GM12878 (cell line): Measurements from ENCODE around the gene POP7. TPM values are rescaled to one million over a fixed set of nuclear protein-coding genes. Genes with fewer than 3 reads are reported as not detected.

ENCODE experiments used
- ATF7 ChIP-seq: fragments of 450-650 bp; IDR thresholded peaks from 2 replicates; pipeline ENCODE4 v1.6.1; 2016; ENCODE audit warnings: low read depth, mild to moderate bottlenecking
- BRCA1 ChIP-seq: IDR thresholded peaks from 2 replicates; pipeline ENCODE4 v1.6.1; 2011; ENCODE audit warnings: low read depth, low read length, improper control_type of control experiment
- DPF2 ChIP-seq: fragments of 450-650 bp; IDR thresholded peaks from 2 replicates; pipeline ENCODE4 v1.6.1; 2017; ENCODE audit warnings: mild to moderate bottlenecking
- MAX ChIP-seq: IDR thresholded peaks from 2 replicates; pipeline ENCODE4 v1.6.1; 2012; ENCODE audit warnings: low read depth, low read length, improper control_type of control experiment
- MLLT1 ChIP-seq: fragments of 450-650 bp; IDR thresholded peaks from 2 replicates; pipeline ENCODE4 v1.6.1; 2016; ENCODE audit warnings: mild to moderate bottlenecking
- NFIC ChIP-seq: IDR thresholded peaks from 2 replicates; pipeline ENCODE4 v1.6.1; 2012; ENCODE audit warnings: low read depth, mild to moderate bottlenecking, inconsistent platforms, low read length, moderate library complexity
- NFYA ChIP-seq: IDR thresholded peaks from 2 replicates; pipeline ENCODE4 v1.6.1; 2011; ENCODE audit warnings: low read depth, mild to moderate bottlenecking, low read length, improper control_type of control experiment, borderline replicate concordance
- NKRF ChIP-seq: fragments of 450-650 bp; conservative IDR thresholded peaks from 2 replicates; pipeline ENCODE4 v1.6.1; 2017; ENCODE audit warnings: mild to moderate bottlenecking, moderate library complexity
- NR2C2 ChIP-seq: IDR thresholded peaks from 2 replicates; pipeline ENCODE4 v1.6.1; 2011; ENCODE audit warnings: borderline replicate concordance, low read depth; ENCODE audit not compliant: control insufficient read depth, insufficient read length
- NR2F1 ChIP-seq: fragments of 450-650 bp; conservative IDR thresholded peaks from 2 replicates; pipeline ENCODE4 v1.6.1; 2017; ENCODE audit warnings: mild to moderate bottlenecking
- RB1 ChIP-seq: fragments of 450-650 bp; formaldehyde crosslinking; IDR thresholded peaks from 2 replicates; pipeline ENCODE4 v1.6.1; 2017; ENCODE audit warnings: mild to moderate bottlenecking, borderline replicate concordance
- STAT1 ChIP-seq: fragments of 450-650 bp; conservative IDR thresholded peaks from 2 replicates; pipeline ENCODE4 v1.6.1; 2014; ENCODE audit warnings: antibody characterized with exemption, mild to moderate bottlenecking
- SUPT20H ChIP-seq: IDR thresholded peaks from 2 replicates; pipeline ENCODE4 v1.6.1; 2011; ENCODE audit warnings: low read depth, mild to moderate bottlenecking, low read length, moderate library complexity, borderline replicate concordance; ENCODE audit not compliant: control insufficient read depth
- TCF12 ChIP-seq: IDR thresholded peaks from 2 replicates; pipeline ENCODE4 v1.6.1; 2011; ENCODE audit warnings: low read depth, mild to moderate bottlenecking, low read length
- ZBTB11 ChIP-seq: fragments of 450-650 bp; formaldehyde crosslinking; IDR thresholded peaks from 2 replicates; pipeline ENCODE4 v1.5.0; 2022; ENCODE audit warnings: mild to moderate bottlenecking, missing genetic modification characterization
- polyA plus RNA-seq, 11 experiments: library from polyadenylated mRNA; depleted of rRNA in 4 of 11; unstranded in 6 of 11; stranded (reverse) in 5 of 11; fragments of >200 nt; fragmentation: Nextera tagmentation in 4 of 11; fragmentation: Illumina TruSeq in 1 of 11; extraction: Ambion mirVana in 4 of 11; extraction: Trizol in 1 of 11; gene quantifications; 1 replicate in 1 of 11; 2 replicates in 10 of 11; pipeline versions ENCODE4 v1.2.1 to v1.2.3, GENCODE V29; 2011 to 2016; ENCODE audit warnings: inconsistent platforms in 2 of 11, missing spikeins in 2 of 11, low read depth in 1 of 11
- total RNA-seq, 4 experiments: library from RNA; depleted of rRNA in 3 of 4; stranded (reverse); fragments of >200 nt in 3 of 4; fragmentation: Illumina TruSeq in 1 of 4; extraction: Trizol in 1 of 4; gene quantifications; 2 replicates each; pipeline versions ENCODE4 v1.2.1 to v1.2.3, GENCODE V29; 2013 to 2021
- TF ChIP-seq, protein P1 (sequence below): fragments of 450-650 bp; IDR thresholded peaks from 2 replicates; pipeline ENCODE4 v1.6.1; 2016; ENCODE audit warnings: mild to moderate bottlenecking
- TF ChIP-seq, protein P2 (sequence below): IDR thresholded peaks from 2 replicates; pipeline ENCODE4 v1.6.1; 2012; ENCODE audit warnings: mild to moderate bottlenecking, low read depth, low read length

POP7 gene
- total and polyA plus RNA-seq, 10 of the 15 experiments (the other 5 are each of a cell fraction or from before 2014, with no cell fraction given) = 12.1 to 148 (median 51.7) TPM

GRCh38 chr7:100675581-100676350 lies 30.2 kb upstream of the POP7 start (continued):
- TF ChIP-seq MLLT1 = no peak
- TF ChIP-seq ATF7 = 0 out of 2 replicates have a peak, but pooled peaks have one; percentile 19
- TF ChIP-seq NKRF = no peak; the same call in 1 of the 2 replicates
- TF ChIP-seq STAT1 = no peak
- TF ChIP-seq DPF2 = peak; percentile 24; the same call in 1 of the 2 replicates
- TF ChIP-seq, protein P1, sequence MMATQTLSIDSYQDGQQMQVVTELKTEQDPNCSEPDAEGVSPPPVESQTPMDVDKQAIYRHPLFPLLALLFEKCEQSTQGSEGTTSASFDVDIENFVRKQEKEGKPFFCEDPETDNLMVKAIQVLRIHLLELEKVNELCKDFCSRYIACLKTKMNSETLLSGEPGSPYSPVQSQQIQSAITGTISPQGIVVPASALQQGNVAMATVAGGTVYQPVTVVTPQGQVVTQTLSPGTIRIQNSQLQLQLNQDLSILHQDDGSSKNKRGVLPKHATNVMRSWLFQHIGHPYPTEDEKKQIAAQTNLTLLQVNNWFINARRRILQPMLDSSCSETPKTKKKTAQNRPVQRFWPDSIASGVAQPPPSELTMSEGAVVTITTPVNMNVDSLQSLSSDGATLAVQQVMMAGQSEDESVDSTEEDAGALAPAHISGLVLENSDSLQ = no peak
- no peak for TF ChIP-seq BRCA1
- TF ChIP-seq MAX = no peak
- no peak; the same call in 1 of the 2 replicates for TF ChIP-seq RB1
- TF ChIP-seq NR2C2 = no peak
- no peak for TF ChIP-seq SUPT20H
- no peak for TF ChIP-seq NFYA
- TF ChIP-seq NFIC = no peak
- TF ChIP-seq ZBTB11 (CRISPR knock-in tag) = no peak
- TF ChIP-seq TCF12 = no peak
- TF ChIP-seq, protein P2, sequence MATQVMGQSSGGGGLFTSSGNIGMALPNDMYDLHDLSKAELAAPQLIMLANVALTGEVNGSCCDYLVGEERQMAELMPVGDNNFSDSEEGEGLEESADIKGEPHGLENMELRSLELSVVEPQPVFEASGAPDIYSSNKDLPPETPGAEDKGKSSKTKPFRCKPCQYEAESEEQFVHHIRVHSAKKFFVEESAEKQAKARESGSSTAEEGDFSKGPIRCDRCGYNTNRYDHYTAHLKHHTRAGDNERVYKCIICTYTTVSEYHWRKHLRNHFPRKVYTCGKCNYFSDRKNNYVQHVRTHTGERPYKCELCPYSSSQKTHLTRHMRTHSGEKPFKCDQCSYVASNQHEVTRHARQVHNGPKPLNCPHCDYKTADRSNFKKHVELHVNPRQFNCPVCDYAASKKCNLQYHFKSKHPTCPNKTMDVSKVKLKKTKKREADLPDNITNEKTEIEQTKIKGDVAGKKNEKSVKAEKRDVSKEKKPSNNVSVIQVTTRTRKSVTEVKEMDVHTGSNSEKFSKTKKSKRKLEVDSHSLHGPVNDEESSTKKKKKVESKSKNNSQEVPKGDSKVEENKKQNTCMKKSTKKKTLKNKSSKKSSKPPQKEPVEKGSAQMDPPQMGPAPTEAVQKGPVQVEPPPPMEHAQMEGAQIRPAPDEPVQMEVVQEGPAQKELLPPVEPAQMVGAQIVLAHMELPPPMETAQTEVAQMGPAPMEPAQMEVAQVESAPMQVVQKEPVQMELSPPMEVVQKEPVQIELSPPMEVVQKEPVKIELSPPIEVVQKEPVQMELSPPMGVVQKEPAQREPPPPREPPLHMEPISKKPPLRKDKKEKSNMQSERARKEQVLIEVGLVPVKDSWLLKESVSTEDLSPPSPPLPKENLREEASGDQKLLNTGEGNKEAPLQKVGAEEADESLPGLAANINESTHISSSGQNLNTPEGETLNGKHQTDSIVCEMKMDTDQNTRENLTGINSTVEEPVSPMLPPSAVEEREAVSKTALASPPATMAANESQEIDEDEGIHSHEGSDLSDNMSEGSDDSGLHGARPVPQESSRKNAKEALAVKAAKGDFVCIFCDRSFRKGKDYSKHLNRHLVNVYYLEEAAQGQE = no peak
- TF ChIP-seq NR2F1 = no peak
